Astrocyte (in vitro differentiated cells and primary cell): ENCODE results near the gene FUT7. TPM values are rescaled to one million over a fixed set of nuclear protein-coding genes. Genes with fewer than 3 reads are reported as not detected.

Experiments
- DNase-seq: peaks from one replicate; pipeline ENCODE4 v3.0.0-alpha.2; 2010; ENCODE audit warnings: low read depth
- FAIRE-seq: peaks from 2 replicates; lab custom pipeline; 2011; peaks lifted over from hg19 to GRCh38; lab: Jason Lieb, UNC
- H2AFZ ChIP-seq: 2 replicates; pipeline ENCODE4 v1.6.0; 2012; ENCODE audit warnings: low read depth, low read length, inconsistent platforms
- H3K27ac ChIP-seq: 2 replicates; pipeline ENCODE4 v1.5.1; 2011; ENCODE audit warnings: low read depth, low read length, inconsistent platforms
- H3K27me3 ChIP-seq: 2 replicates; pipeline ENCODE4 v1.6.0; 2011; ENCODE audit warnings: low read length, inconsistent platforms; ENCODE audit not compliant: insufficient read depth
- H3K36me3 ChIP-seq: 2 replicates; pipeline ENCODE4 v1.5.1; 2011; ENCODE audit warnings: low read length, inconsistent platforms; ENCODE audit not compliant: insufficient read depth
- H3K4me1 ChIP-seq: 2 replicates; pipeline ENCODE4 v1.5.1; 2011; ENCODE audit warnings: low read length, inconsistent platforms; ENCODE audit not compliant: insufficient read depth
- H3K4me2 ChIP-seq: 2 replicates; pipeline ENCODE4 v1.6.0; 2012; ENCODE audit warnings: low read length, inconsistent platforms
- H3K4me3 ChIP-seq: 2 replicates; pipeline ENCODE4 v1.5.1; 2011; ENCODE audit warnings: low read depth, mild to moderate bottlenecking, low read length, inconsistent platforms; ENCODE audit not compliant: insufficient read depth
- H3K79me2 ChIP-seq: 2 replicates; pipeline ENCODE4 v1.6.0; 2012; ENCODE audit warnings: mild to moderate bottlenecking, low read length, inconsistent platforms; ENCODE audit not compliant: insufficient read depth
- H3K9ac ChIP-seq: 2 replicates; pipeline ENCODE4 v1.6.0; 2012; ENCODE audit warnings: mild to moderate bottlenecking, low read length, inconsistent platforms
- H3K9me3 ChIP-seq: 2 replicates; pipeline ENCODE4 v1.5.1; 2012; ENCODE audit warnings: low read depth, mild to moderate bottlenecking, low read length, inconsistent platforms; ENCODE audit not compliant: insufficient read depth
- H4K20me1 ChIP-seq: 2 replicates; pipeline ENCODE4 v1.6.0; 2012; ENCODE audit warnings: low read length, inconsistent platforms; ENCODE audit not compliant: insufficient read depth
- H3K27ac Mint-ChIP-seq: one replicate; pipeline ENCODE4 v1.8.0; 2021; ENCODE audit warnings: mild to moderate bottlenecking, mixed read lengths; ENCODE audit not compliant: unreplicated experiment
- H3K27me3 Mint-ChIP-seq: one replicate; pipeline ENCODE4 v1.8.0; 2021; ENCODE audit warnings: low read depth, mixed read lengths; ENCODE audit not compliant: unreplicated experiment
- H3K36me3 Mint-ChIP-seq: one replicate; pipeline ENCODE4 v1.8.0; 2021; ENCODE audit warnings: low read depth, mixed read lengths; ENCODE audit not compliant: unreplicated experiment
- H3K4me1 Mint-ChIP-seq: one replicate; pipeline ENCODE4 v1.8.0; 2021; ENCODE audit warnings: low read depth, mixed read lengths; ENCODE audit not compliant: unreplicated experiment
- H3K4me3 Mint-ChIP-seq: one replicate; pipeline ENCODE4 v1.8.0; 2021; ENCODE audit warnings: mild to moderate bottlenecking, moderate library complexity, mixed read lengths; ENCODE audit not compliant: unreplicated experiment
- H3K9me3 Mint-ChIP-seq: one replicate; pipeline ENCODE4 v1.8.0; 2021; ENCODE audit warnings: mild to moderate bottlenecking, mixed read lengths; ENCODE audit not compliant: unreplicated experiment
- EZH2 ChIP-seq: IDR thresholded peaks from 2 replicates; pipeline ENCODE4 v1.6.1; 2012; ENCODE audit warnings: mild to moderate bottlenecking, low read length, inconsistent platforms; ENCODE audit not compliant: insufficient read depth
- total RNA-seq: library from RNA; stranded (reverse); gene quantifications from 2 replicates; pipeline ENCODE4 v1.2.1, GENCODE V29; 2021
- TF ChIP-seq, protein P1 (sequence below): IDR thresholded peaks from 2 replicates; pipeline ENCODE4 v1.5.1; 2011; ENCODE audit warnings: low read depth, mild to moderate bottlenecking, inconsistent platforms, low read length, moderate library complexity; ENCODE audit not compliant: insufficient read depth

The FUT7 gene
- total RNA-seq, 1 donor from 2014 or later = not detected

GRCh38 chr9:137039611-137040366 is 7.9 kb upstream of the FUT7 start:
- Histone ChIP-seq H3K9ac (no peak overlapping the region), H3K36me3 (no peaks in the 10 kb centered on the region), H3K27ac (no peak overlapping the region), H2AFZ (no peak overlapping the region), H3K4me1 (peaks cover 7% of the 10 kb centered on the region), H3K4me3 (no peak overlapping the region), H3K27me3 (no peaks in the 10 kb centered on the region), H3K79me2 (peaks cover 17% of the 10 kb centered on the region), H3K9me3 (no peaks in the 10 kb centered on the region), H4K20me1 (peaks cover 22% of the 10 kb centered on the region), H3K4me2 (no peak overlapping the region)
- H3K27ac Mint-ChIP-seq = no peak overlapping the region
- H3K9me3 Mint-ChIP-seq = no peaks in the 10 kb centered on the region
- peaks cover 6% of the 10 kb centered on the region for H3K36me3 Mint-ChIP-seq
- no peak overlapping the region for H3K4me3 Mint-ChIP-seq
- DNase-seq (no peak), FAIRE-seq (no peak)
- TF ChIP-seq EZH2 = no peak
- TF ChIP-seq, protein P1, sequence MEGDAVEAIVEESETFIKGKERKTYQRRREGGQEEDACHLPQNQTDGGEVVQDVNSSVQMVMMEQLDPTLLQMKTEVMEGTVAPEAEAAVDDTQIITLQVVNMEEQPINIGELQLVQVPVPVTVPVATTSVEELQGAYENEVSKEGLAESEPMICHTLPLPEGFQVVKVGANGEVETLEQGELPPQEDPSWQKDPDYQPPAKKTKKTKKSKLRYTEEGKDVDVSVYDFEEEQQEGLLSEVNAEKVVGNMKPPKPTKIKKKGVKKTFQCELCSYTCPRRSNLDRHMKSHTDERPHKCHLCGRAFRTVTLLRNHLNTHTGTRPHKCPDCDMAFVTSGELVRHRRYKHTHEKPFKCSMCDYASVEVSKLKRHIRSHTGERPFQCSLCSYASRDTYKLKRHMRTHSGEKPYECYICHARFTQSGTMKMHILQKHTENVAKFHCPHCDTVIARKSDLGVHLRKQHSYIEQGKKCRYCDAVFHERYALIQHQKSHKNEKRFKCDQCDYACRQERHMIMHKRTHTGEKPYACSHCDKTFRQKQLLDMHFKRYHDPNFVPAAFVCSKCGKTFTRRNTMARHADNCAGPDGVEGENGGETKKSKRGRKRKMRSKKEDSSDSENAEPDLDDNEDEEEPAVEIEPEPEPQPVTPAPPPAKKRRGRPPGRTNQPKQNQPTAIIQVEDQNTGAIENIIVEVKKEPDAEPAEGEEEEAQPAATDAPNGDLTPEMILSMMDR = no peak
- H3K27me3 Mint-ChIP-seq = no peaks in the 10 kb centered on the region
- peaks cover 1% of the 10 kb centered on the region for H3K4me1 Mint-ChIP-seq

DNA sequence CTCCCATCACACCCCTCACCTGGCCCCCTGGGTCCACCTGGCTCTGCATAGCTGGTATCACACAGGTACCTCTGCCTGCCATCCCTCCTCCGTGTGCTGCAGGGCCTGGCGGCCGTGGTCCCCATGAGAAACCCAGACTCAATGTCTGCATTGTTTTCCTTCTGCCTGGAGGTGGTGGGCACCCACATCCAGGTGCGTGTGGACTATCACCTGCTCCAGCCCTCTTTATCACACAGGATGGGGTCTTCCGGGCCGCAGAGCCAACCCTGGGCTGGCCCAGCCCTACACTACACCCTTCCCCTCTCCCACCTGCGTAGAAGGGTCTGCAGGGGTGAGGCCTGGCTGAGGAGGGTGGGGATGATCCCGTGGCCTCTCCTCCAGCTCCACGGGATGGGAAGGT is 7.0 kb upstream of the FUT7 start:
- Histone ChIP-seq H4K20me1 (peaks cover 13% of the 10 kb centered on the region), H3K9ac (no peak overlapping the region), H3K4me1 (no peaks in the 10 kb centered on the region), H3K27me3 (no peaks in the 10 kb centered on the region), H3K4me3 (no peak overlapping the region), H3K79me2 (peaks cover 8% of the 10 kb centered on the region), H3K36me3 (no peaks in the 10 kb centered on the region), H3K4me2 (no peak overlapping the region), H3K27ac (no peak overlapping the region), H3K9me3 (no peaks in the 10 kb centered on the region), H2AFZ (no peak overlapping the region)
- H3K4me3 Mint-ChIP-seq = no peak overlapping the region
- TF ChIP-seq, protein P1 = no peak
- no peak for TF ChIP-seq EZH2
- H3K4me1 Mint-ChIP-seq = no peaks in the 10 kb centered on the region
- H3K27ac Mint-ChIP-seq = no peak overlapping the region
- H3K9me3 Mint-ChIP-seq = no peaks in the 10 kb centered on the region
- DNase-seq (no peak), FAIRE-seq (no peak)
- peaks cover 6% of the 10 kb centered on the region for H3K36me3 Mint-ChIP-seq
- no peaks in the 10 kb centered on the region for H3K27me3 Mint-ChIP-seq

- Histone ChIP-seq H2AFZ (no peak overlapping the region), H3K9me3 (no peaks in the 10 kb centered on the region), H3K27ac (no peak overlapping the region), H3K4me3 (no peak overlapping the region), H3K4me1 (no peaks in the 10 kb centered on the region), H3K4me2 (no peak overlapping the region), H4K20me1 (peaks cover 5% of the 10 kb centered on the region), H3K79me2 (no peaks in the 10 kb centered on the region), H3K27me3 (no peaks in the 10 kb centered on the region), H3K9ac (no peak overlapping the region), H3K36me3 (no peaks in the 10 kb centered on the region)
- DNase-seq = no peak
- H3K27me3 Mint-ChIP-seq = peaks cover 1% of the 10 kb centered on the region
- peaks cover 6% of the 10 kb centered on the region for H3K36me3 Mint-ChIP-seq
- H3K27ac Mint-ChIP-seq = no peak overlapping the region
- H3K9me3 Mint-ChIP-seq = no peaks in the 10 kb centered on the region
- no peak for TF ChIP-seq EZH2
- TF ChIP-seq, protein P1 = no peak
- no peaks in the 10 kb centered on the region for H3K4me1 Mint-ChIP-seq
- no peak overlapping the region for H3K4me3 Mint-ChIP-seq
- no peak for FAIRE-seq
These were observed 5.6 kb upstream of the FUT7 start for GRCh38 chr9:137037483-137037882.
